ENCODE measurements around the gene ARPC2.

ARPC2 gene

GRCh38 chr2:218264773-218265561, 48.0 kb downstream of the ARPC2 start:
- no peak for TF ChIP-seq CTCF (IDR thresholded peaks at IDR 0.05; ENCODE audit: low read depth, low read length)
- Histone ChIP-seq H3K27me3 (ENCODE audit: insufficient read depth, low read depth, severe bottlenecking) (no peaks in the 10 kb centered on the region), H3K36me3 (peaks cover 35% of the 10 kb centered on the region), H3K9me3 (ENCODE audit: severe bottlenecking) (no peaks in the 10 kb centered on the region), H3K27ac (no peak overlapping the region), H3K4me3 (ENCODE audit: low read depth, low read length) (no peak overlapping the region)
- no peak for DNase-seq

- TF ChIP-seq CTCF (IDR thresholded peaks at IDR 0.05; ENCODE audit: low read depth, low read length): no peak
- H3K9me3 ChIP-seq (ENCODE audit: severe bottlenecking): no peaks in the 10 kb centered on the region
- H3K4me3 ChIP-seq (ENCODE audit: low read depth, low read length): no peak overlapping the region
- peaks cover 35% of the 10 kb centered on the region for H3K36me3 ChIP-seq
- H3K27ac ChIP-seq: no peak overlapping the region
- no peak for DNase-seq
- no peaks in the 10 kb centered on the region for H3K27me3 ChIP-seq (ENCODE audit: insufficient read depth, low read depth, severe bottlenecking)
These were observed 48.6 kb downstream of the ARPC2 start for GRCh38 chr2:218265626-218266025.

GRCh38 chr2:218266316-218266979, 49.5 kb downstream of the ARPC2 start:
- Histone ChIP-seq H3K4me3 (ENCODE audit: low read depth, low read length) (no peak overlapping the region), H3K9me3 (ENCODE audit: severe bottlenecking) (no peaks in the 10 kb centered on the region), H3K27me3 (ENCODE audit: insufficient read depth, low read depth, severe bottlenecking) (no peaks in the 10 kb centered on the region), H3K27ac (no peak overlapping the region), H3K36me3 (peaks cover 35% of the 10 kb centered on the region)
- DNase-seq: no peak
- TF ChIP-seq CTCF (IDR thresholded peaks at IDR 0.05; ENCODE audit: low read depth, low read length): no peak

GRCh38 chr2:218267259-218267658, 50.3 kb downstream of the ARPC2 start:
- Histone ChIP-seq H3K36me3 (peaks cover 35% of the 10 kb centered on the region), H3K27ac (no peak overlapping the region)
- no peak for TF ChIP-seq CTCF (IDR thresholded peaks at IDR 0.05; ENCODE audit: low read depth, low read length)

GRCh38 chr2:218269900-218270720, 53.1 kb downstream of the ARPC2 start, which contains the start of the genes AAMP and PNKD:
AAMP (minus strand) TSS chr2:218270137; CDS start chr2:218270086, 51 bp downstream.
PNKD (plus strand) TSS chr2:218270519; CDS start chr2:218270536, 17 bp downstream.
- H3K36me3 ChIP-seq: peaks cover 38% of the 10 kb centered on the region
- TF ChIP-seq CTCF (IDR thresholded peaks at IDR 0.05; ENCODE audit: low read depth, low read length): 0 out of 2 replicates have a peak, but pooled peaks have one; percentile 25
- H3K4me3 ChIP-seq (ENCODE audit: low read depth, low read length): peak within 1 kb of the TSS; percentile 88
- no peaks in the 10 kb centered on the region for H3K9me3 ChIP-seq (ENCODE audit: severe bottlenecking)
- H3K27ac ChIP-seq: peak within 1 kb of the TSS; percentile 63
- peak; percentile 99 for DNase-seq
- no peaks in the 10 kb centered on the region for H3K27me3 ChIP-seq (ENCODE audit: insufficient read depth, low read depth, severe bottlenecking)

More at GRCh38 chr2:218267259-218267658, 50.3 kb downstream of the ARPC2 start:
- Histone ChIP-seq H3K9me3 (ENCODE audit: severe bottlenecking) (no peaks in the 10 kb centered on the region), H3K4me3 (ENCODE audit: low read depth, low read length) (no peak overlapping the region), H3K27me3 (ENCODE audit: insufficient read depth, low read depth, severe bottlenecking) (no peaks in the 10 kb centered on the region)
- no peak for DNase-seq
